Measurements from ENCODE around the gene STON1.

Gene STON1

DNA sequence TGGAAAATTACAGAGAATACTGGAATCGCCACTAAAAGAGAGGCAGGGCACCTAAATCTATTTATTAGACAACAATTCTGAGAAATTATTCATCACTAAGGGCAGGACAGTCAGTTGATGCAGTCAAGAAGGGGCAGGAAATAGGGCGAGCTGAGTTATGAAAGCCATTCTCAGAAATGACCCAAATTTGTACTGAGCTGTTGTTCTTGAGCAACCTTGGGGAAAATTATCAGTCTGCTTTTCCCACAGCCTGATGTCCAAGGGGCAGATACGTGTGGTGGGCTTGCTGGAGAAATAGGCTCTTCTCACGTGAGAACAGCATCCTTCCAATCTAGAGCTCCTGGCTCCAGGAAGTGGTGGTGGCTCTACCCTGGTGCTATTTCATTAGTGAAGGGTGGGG is 38.6 kb downstream of the STON1 start:
- H3K9me3 ChIP-seq (replicated peaks; ENCODE audit: insufficient read depth, low read length): no peaks in the 10 kb centered on the region
- H3K4me2 ChIP-seq (ENCODE audit: low read depth, low read length): no peak overlapping the region
- no peak for DNase-seq
- H4K20me1 ChIP-seq (ENCODE audit: insufficient read depth, low read length): no peaks in the 10 kb centered on the region
- H3K4me3 ChIP-seq (ENCODE audit: low read length): no peak overlapping the region
- H3K4me1 ChIP-seq (ENCODE audit: low read length): no peaks in the 10 kb centered on the region
- H3K27ac ChIP-seq (ENCODE audit: low read length): no peak overlapping the region
- no peaks in the 10 kb centered on the region for H3K79me2 ChIP-seq (ENCODE audit: low read length)
- no peaks in the 10 kb centered on the region for H3K9me2 ChIP-seq (replicated peaks; ENCODE audit: insufficient read depth, low read length)
- H3F3A ChIP-seq (ENCODE audit: insufficient read depth, low read length): no peaks in the 10 kb centered on the region
- H3K9ac ChIP-seq (ENCODE audit: low read length): no peak overlapping the region
- TF ChIP-seq, protein P1, sequence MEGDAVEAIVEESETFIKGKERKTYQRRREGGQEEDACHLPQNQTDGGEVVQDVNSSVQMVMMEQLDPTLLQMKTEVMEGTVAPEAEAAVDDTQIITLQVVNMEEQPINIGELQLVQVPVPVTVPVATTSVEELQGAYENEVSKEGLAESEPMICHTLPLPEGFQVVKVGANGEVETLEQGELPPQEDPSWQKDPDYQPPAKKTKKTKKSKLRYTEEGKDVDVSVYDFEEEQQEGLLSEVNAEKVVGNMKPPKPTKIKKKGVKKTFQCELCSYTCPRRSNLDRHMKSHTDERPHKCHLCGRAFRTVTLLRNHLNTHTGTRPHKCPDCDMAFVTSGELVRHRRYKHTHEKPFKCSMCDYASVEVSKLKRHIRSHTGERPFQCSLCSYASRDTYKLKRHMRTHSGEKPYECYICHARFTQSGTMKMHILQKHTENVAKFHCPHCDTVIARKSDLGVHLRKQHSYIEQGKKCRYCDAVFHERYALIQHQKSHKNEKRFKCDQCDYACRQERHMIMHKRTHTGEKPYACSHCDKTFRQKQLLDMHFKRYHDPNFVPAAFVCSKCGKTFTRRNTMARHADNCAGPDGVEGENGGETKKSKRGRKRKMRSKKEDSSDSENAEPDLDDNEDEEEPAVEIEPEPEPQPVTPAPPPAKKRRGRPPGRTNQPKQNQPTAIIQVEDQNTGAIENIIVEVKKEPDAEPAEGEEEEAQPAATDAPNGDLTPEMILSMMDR (IDR thresholded peaks at IDR 0.05; ENCODE audit: low read length): no peak
- no peak for TF ChIP-seq EZH2 (optimal IDR thresholded peaks at IDR 0.05; ENCODE audit: low read depth, low read length)
- no peak for TF ChIP-seq EZH2phosphoT487 (IDR thresholded peaks at IDR 0.05; ENCODE audit: low read length)
- H3K36me3 ChIP-seq (replicated peaks; ENCODE audit: insufficient read depth, low read length): no peaks in the 10 kb centered on the region
- H2AFZ ChIP-seq (ENCODE audit: low read length): no peak overlapping the region
- H3K27me3 ChIP-seq (replicated peaks; ENCODE audit: insufficient read depth, low read length): no peaks in the 10 kb centered on the region

DNA sequence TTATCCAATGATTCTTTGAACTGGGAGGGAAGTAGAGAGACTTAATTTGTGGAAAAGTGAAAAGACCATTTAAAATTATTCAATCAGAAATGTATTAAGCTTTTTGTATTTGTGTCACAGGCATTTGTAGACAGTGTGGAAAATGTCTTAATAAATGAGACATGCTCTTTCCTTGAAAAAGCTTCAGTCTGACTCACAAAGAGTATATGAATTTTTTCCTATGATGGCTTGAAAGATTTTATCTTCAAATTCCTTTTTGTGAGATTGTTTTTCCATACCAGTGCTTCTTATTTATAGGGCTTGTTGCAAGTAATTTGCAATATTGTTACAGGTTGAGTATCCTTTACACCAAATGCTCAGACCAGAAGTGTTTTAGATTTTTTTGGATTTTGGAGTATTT is 39.5 kb downstream of the STON1 start:
- H3K36me3 ChIP-seq (replicated peaks; ENCODE audit: insufficient read depth, low read length): no peaks in the 10 kb centered on the region
- H3K79me2 ChIP-seq (ENCODE audit: low read length): no peaks in the 10 kb centered on the region
- no peak overlapping the region for H3K4me3 ChIP-seq (ENCODE audit: low read length)
- H3K9ac ChIP-seq (ENCODE audit: low read length): no peak overlapping the region
- no peaks in the 10 kb centered on the region for H3F3A ChIP-seq (ENCODE audit: insufficient read depth, low read length)
- no peaks in the 10 kb centered on the region for H4K20me1 ChIP-seq (ENCODE audit: insufficient read depth, low read length)
- H3K9me3 ChIP-seq (replicated peaks; ENCODE audit: insufficient read depth, low read length): no peaks in the 10 kb centered on the region
- no peak overlapping the region for H3K27ac ChIP-seq (ENCODE audit: low read length)
- H3K27me3 ChIP-seq (replicated peaks; ENCODE audit: insufficient read depth, low read length): no peaks in the 10 kb centered on the region
- no peaks in the 10 kb centered on the region for H3K9me2 ChIP-seq (replicated peaks; ENCODE audit: insufficient read depth, low read length)
- TF ChIP-seq EZH2phosphoT487 (IDR thresholded peaks at IDR 0.05; ENCODE audit: low read length): no peak
- TF ChIP-seq, protein P1 (IDR thresholded peaks at IDR 0.05; ENCODE audit: low read length): no peak
- TF ChIP-seq EZH2 (optimal IDR thresholded peaks at IDR 0.05; ENCODE audit: low read depth, low read length): no peak
- H3K4me2 ChIP-seq (ENCODE audit: low read depth, low read length): no peak overlapping the region
- no peak for DNase-seq
- H2AFZ ChIP-seq (ENCODE audit: low read length): no peak overlapping the region
- no peaks in the 10 kb centered on the region for H3K4me1 ChIP-seq (ENCODE audit: low read length)

DNA sequence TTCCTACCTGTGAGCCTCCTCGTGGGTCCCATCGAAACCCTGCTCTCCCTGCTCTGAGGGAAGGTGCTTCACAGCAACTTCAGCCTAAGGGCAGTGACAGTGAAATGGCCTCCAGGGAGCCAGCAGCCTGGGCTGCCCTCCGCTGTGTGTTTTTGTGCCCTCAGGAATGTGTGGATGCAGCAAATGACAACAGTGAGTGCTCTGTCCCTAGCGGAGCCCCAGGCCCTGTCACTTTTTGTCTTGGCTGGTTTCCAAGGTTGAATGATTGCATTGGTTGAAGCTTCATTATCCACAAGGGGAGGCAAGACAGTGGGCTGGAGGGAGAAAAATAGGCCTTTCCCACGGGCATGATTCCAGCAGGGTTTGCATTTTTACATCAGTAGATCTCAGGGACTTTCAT is 42.9 kb downstream of the STON1 start:
- H3K27ac ChIP-seq (ENCODE audit: low read length): no peak overlapping the region
- H2AFZ ChIP-seq (ENCODE audit: low read length): no peak overlapping the region
- H3K4me2 ChIP-seq (ENCODE audit: low read depth, low read length): no peak overlapping the region
- H3K9me3 ChIP-seq (replicated peaks; ENCODE audit: insufficient read depth, low read length): no peaks in the 10 kb centered on the region
- DNase-seq: no peak
- H3K27me3 ChIP-seq (replicated peaks; ENCODE audit: insufficient read depth, low read length): no peaks in the 10 kb centered on the region
- H3F3A ChIP-seq (ENCODE audit: insufficient read depth, low read length): no peaks in the 10 kb centered on the region
- no peaks in the 10 kb centered on the region for H4K20me1 ChIP-seq (ENCODE audit: insufficient read depth, low read length)
- H3K9me2 ChIP-seq (replicated peaks; ENCODE audit: insufficient read depth, low read length): no peaks in the 10 kb centered on the region
- no peaks in the 10 kb centered on the region for H3K79me2 ChIP-seq (ENCODE audit: low read length)
- H3K4me3 ChIP-seq (ENCODE audit: low read length): no peak overlapping the region
- TF ChIP-seq, protein P1 (IDR thresholded peaks at IDR 0.05; ENCODE audit: low read length): no peak
- TF ChIP-seq EZH2phosphoT487 (IDR thresholded peaks at IDR 0.05; ENCODE audit: low read length): no peak
- TF ChIP-seq EZH2 (optimal IDR thresholded peaks at IDR 0.05; ENCODE audit: low read depth, low read length): no peak
- H3K36me3 ChIP-seq (replicated peaks; ENCODE audit: insufficient read depth, low read length): no peaks in the 10 kb centered on the region
- H3K9ac ChIP-seq (ENCODE audit: low read length): no peak overlapping the region
- no peaks in the 10 kb centered on the region for H3K4me1 ChIP-seq (ENCODE audit: low read length)

Data from MM.1S (cell line).